Measurements from ENCODE around the gene KLHL30.

The KLHL30 gene

GRCh38 chr2:238151205-238151604 is 12.7 kb downstream of the KLHL30 start:
- DNase-seq = no peak

DNA sequence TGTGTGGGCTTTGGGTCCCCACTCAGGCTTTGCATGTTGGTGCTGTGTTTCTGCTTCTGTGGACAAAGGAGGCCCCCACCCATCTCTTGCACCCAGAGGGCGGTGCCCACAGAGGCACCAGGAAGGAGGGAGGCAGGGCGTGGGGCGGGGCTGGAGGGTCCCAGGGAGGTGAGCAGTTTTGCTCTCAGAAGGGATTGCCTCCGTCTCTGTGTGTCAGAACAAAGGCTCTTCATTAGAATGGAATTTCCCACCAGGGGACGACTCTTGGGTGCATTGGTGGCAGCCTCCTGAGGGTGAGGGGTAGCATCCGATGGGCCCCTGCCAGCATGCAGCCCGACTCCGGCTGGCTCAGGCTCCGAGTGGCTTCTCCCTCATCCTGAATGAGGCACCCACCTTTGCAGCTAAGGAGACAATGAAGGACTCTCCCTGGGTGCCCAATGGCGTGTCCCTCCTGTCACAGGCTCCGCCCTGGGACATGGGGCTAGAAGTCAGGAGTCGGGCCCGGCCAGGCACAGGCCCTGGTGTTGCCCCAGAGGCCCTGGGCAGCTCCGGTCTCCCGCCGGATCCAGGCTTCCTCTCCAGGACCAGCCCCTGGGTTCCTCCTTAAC is 13.3 kb downstream of the KLHL30 start:
- no peak for DNase-seq

GRCh38 chr2:238152771-238153688 is 14.6 kb downstream of the KLHL30 start:
- no peak for DNase-seq

DNA sequence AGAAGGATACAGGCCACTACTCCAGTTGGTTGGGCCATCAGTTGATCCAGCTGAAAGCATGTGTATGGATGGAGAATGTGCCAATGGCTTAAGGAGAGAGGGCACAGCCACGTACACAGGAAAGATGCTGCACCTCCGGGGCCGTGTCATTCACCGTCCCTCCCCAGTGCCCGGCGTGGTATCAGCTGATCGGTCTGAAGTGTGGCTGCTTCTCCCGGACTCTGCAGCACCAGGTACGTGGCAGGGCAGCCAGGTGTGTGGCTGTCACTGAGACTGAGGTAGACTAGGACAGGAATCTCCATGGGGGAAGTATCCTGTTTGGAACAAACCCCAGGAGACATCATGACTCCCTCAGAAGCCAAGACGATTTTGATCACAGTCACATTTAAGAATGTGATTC is 16.1 kb downstream of the KLHL30 start:
- DNase-seq = no peak

GRCh38 chr2:238155051-238155760 is 16.7 kb downstream of the KLHL30 start:
- DNase-seq = no peak

GRCh38 chr2:238155761-238156694 is 17.6 kb downstream of the KLHL30 start:
- DNase-seq = no peak

GRCh38 chr2:238157506-238158017 is 19.1 kb downstream of the KLHL30 start:
- no peak for DNase-seq

DNA sequence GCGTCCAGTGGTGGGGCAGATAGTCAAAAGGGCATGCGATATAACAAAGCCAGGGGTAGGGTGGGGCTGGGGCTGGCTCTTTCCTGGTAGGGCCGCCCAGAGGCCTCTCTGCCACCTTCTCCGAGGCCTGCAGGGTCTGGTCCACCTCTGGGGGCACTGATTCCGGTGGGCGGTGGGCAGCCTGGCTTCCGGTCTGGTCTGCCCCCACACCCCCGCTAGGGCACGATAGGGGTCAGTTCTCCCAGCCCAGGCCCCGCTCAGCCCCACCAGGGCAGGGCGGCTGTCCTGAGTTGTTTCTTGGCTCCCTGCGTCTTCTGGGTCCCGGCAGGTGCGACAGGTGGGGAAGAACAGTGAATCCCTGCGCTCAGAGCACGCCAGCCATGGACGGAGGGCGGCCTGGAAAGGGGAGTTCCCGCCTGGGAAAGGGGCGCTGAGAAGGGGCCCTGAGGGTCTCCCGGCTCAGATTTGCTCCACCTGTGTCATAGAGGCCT is 19.6 kb downstream of the KLHL30 start:
- no peak for DNase-seq

- DNase-seq = peak; percentile 40
Observed at GRCh38 chr2:238158509-238159070, 20.1 kb downstream of the KLHL30 start, which contains the start of gene ERFE. Gene ERFE, plus strand, starts transcription at chr2:238158970. Its CDS starts 38 bp downstream, at chr2:238159008.

- no peak for DNase-seq
Observed at GRCh38 chr2:238159071-238159539, 20.6 kb downstream of the KLHL30 start.

GRCh38 chr2:238159661-238160205 is 21.3 kb downstream of the KLHL30 start:
- no peak for DNase-seq

DNA sequence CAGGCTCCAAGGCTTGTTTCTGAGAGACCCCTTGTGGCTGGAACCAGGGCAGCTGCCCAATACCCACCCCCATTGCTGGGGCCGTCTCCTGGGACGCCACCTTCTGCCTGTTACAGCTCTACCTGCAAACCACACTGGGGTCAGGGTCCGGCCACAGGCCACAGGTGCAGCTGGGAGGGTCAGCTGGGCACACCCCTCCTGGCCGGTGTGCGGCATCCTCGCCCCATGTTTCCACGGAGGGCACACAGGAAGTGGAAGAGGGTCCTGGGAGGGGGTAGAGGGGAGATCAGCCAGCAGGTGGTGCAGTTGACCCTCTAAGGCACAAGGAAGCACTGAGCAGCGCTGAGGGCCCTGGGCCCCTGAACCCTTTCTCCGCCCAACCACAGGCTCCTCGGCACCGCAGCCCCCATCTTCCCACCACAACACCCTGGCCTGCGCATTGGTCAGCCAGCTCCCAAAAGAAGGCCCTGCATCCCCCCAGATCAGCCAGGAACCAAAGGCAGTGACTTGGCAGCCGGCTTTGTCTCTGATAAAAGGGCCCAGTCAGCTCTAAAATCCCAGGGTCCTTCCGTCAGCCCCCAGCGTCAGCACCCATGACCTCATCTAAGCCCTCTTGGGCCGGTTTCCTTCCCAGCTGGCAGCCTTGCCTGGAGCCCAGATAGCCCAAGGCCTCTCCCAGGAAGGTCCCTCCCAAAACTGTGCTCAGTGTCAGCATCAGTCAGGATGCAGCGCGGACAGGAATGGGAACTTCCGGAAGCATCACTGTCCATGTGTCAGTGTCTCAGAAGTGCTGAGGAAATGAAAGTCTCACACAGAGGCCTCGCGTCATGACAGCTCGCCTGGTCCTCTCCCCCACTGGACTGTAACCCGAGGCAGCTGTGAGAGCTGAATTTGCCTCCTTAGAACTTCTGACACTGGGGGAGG is 22.0 kb downstream of the KLHL30 start:
- DNase-seq = peak in 1 of 2 donors; percentile 17

- no peak for DNase-seq
Observed at GRCh38 chr2:238161291-238162051, 23.0 kb downstream of the KLHL30 start.

DNA sequence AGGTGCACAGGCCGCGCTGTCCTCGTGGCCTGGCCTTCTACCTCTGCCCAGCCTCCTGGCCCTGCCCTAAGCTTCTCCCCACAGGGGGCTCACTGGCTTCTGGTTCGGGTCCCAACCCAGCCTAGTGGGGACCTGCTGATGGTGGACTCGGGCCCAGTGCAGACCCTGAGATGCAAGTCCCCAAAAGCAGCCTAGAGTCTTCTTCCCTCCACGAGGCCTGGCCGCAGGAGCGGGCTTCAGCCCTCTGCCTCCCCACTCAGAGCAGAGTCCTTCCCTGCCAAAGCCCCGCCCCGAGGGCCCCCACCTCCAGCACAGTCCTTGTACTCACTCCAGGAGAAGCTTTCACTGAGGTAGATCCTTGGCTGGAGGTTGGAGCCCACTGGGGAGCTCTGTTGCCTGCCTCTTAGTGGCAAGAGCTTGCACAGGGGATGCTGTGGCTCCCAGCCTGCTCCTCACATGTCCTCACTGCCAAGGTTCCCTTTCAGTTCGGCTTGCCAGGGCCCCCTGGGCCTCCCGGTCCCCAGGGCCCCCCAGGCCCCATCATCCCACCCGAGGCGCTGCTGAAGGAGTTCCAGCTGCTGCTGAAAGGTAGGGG is 23.9 kb downstream of the KLHL30 start:
- DNase-seq = no peak

GRCh38 chr2:238162846-238163441 is 24.5 kb downstream of the KLHL30 start:
- DNase-seq = no peak

DNA sequence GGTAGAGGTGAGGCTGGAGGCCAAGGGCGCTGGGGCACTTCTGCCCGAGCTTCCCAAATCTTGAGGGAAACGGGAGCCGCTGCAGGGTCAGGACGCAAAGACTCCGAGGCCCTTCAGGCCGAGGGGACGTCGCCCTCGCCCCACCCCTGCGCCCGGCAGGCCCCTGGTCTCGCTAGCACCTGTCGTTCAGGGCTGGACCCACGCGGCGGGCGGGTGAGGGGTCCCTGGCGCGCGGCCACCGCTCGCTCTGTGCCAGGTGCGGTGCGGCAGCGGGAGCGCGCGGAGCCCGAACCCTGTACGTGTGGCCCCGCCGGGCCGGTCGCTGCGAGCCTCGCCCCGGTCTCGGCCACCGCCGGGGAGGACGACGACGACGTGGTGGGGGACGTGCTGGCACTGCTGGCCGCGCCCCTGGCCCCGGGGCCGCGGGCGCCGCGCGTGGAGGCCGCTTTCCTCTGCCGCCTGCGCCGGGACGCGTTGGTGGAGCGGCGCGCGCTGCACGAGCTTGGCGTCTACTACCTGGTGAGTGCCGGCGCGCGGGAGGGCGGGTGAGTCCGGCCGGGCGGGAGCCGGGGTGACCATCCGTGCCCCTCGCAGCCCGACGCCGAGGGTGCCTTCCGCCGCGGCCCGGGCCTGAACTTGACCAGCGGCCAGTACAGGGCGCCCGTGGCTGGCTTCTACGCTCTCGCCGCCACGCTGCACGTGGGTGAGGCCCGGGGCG is 25.2 kb downstream of the KLHL30 start:
- no peak for DNase-seq

- DNase-seq = no peak
Observed at GRCh38 chr2:238164906-238165287, 26.4 kb downstream of the KLHL30 start.
